Adrenal gland (tissue), 12 donors: ENCODE data around the gene CELSR2. TPM values are rescaled to one million over a fixed set of nuclear protein-coding genes. Genes with fewer than 3 reads are reported as not detected.

Experiments
- DNase-seq, 7 donors: peaks; one replicate each; pipeline ENCODE4 v3.0.0-alpha.2; 2019 to 2020
- H3K27ac ChIP-seq, 5 donors: fragments of 200-600 bp; sonication (generic) in 4 of 5; 1 replicate in 3 of 5; 2 replicates in 2 of 5; pipeline versions ENCODE4 v1.5.1 to v1.8.0; 2016 to 2020; ENCODE audit warnings: mild to moderate bottlenecking in 1 of 5
- H3K27me3 ChIP-seq: fragments of 200-600 bp; 2 replicates; pipeline ENCODE4 v1.8.0; 2021
- H3K36me3 ChIP-seq, 2 donors: fragments of 200-600 bp; replicated peaks in 1 of 2; 1 replicate in 1 of 2; 2 replicates in 1 of 2; pipeline versions ENCODE4 v1.5.1 to v1.8.0; 2018 to 2022
- H3K4me1 ChIP-seq, 2 donors: fragments of 200-600 bp; replicated peaks in 1 of 2; 1 replicate in 1 of 2; 2 replicates in 1 of 2; pipeline versions ENCODE4 v1.5.1 to v1.8.0; 2018 to 2021
- H3K4me3 ChIP-seq, 4 donors: fragments of 200-600 bp; sonication (generic) in 3 of 4; one replicate each; pipeline ENCODE4 v1.5.1; 2016 to 2018
- H3K9me3 ChIP-seq, 3 donors: fragments of 200-600 bp; sonication (generic) in 1 of 3; replicated peaks in 1 of 3; 1 replicate in 2 of 3; 2 replicates in 1 of 3; pipeline versions ENCODE4 v1.5.1 to v1.8.0; 2016 to 2021
- CTCF ChIP-seq, 6 experiments: fragments of 450-650 bp in 4 of 6; fragments of 200-600 bp in 2 of 6; sonication (generic) in 1 of 6; IDR thresholded peaks; 1 replicate in 5 of 6; 2 replicates in 1 of 6; pipeline versions ENCODE4 v1.5.1 to v1.8.0; 2016 to 2021; ENCODE audit warnings: antibody characterized with exemption in 6 of 6, mild to moderate bottlenecking in 2 of 6, moderate library complexity in 1 of 6
- POLR2A ChIP-seq, 2 donors: fragments of 450-650 bp; IDR thresholded peaks; one replicate each; pipeline ENCODE4 v1.6.1; 2017; ENCODE audit warnings: antibody characterized with exemption in 2 of 2, mild to moderate bottlenecking in 2 of 2, moderate library complexity in 1 of 2
- WGBS, 4 donors: extraction: QIAGEN DNeasy Blood & Tissue Kit in 2 of 4; methylation state at CpG; one replicate each; pipeline versions ENCODE4 v1.1.5 to v1.1.7; 2013 to 2017; 5-methylcytosine and 5-hydroxymethylcytosine counted together
- intact Hi-C, 2 donors: fragments of 100-400 bp; cut with DNase I; formaldehyde crosslinking; loops; one replicate each; pipeline versions ENCODE4 v1.14.1 to v1.15.0; 2022 to 2023
- polyA plus RNA-seq, 3 donors: library from polyadenylated mRNA; stranded (reverse); fragments of 200-250 nt in 2 of 3; fragments of 350-450 nt in 1 of 3; fragmentation: Illumina TruSeq in 1 of 3; extraction: RNeasy Lipid Tissue Mini Kit (QIAGEN cat#74804) in 1 of 3; gene quantifications; one replicate each; pipeline ENCODE4 v1.2.3, GENCODE V29; 2013 to 2014
- total RNA-seq, 9 donors: library from RNA; depleted of rRNA in 4 of 9; stranded (reverse); fragments of >200 nt in 4 of 9; fragments of 120-200 nt in 1 of 9; fragmentation: NEBNext Ultra II Directional in 1 of 9; extraction: Animal tissue kit (Norgen Biotek cat#: 25700) in 1 of 9; gene quantifications; one replicate each; pipeline versions ENCODE4 v1.1.0 to v1.2.4, GENCODE V29; 2013 to 2023
- donor health status: healthy with polysubstance abuse.
- donor health status: Bipolar disorder and iron deficiency.
- donor health status: DM: yes; HTN: yes; CAD: no.
- donor health status: DM: no; HTN: no; CAD: no.
- donor health status: DM: no; HTN: no; CAD: no.
- donor health status: DM: yes; HTN: yes; CAD: no.

CELSR2 gene
- total and polyA plus RNA-seq, 12 donors, result 0.89 to 9.1 (median 5.1) TPM

DNA sequence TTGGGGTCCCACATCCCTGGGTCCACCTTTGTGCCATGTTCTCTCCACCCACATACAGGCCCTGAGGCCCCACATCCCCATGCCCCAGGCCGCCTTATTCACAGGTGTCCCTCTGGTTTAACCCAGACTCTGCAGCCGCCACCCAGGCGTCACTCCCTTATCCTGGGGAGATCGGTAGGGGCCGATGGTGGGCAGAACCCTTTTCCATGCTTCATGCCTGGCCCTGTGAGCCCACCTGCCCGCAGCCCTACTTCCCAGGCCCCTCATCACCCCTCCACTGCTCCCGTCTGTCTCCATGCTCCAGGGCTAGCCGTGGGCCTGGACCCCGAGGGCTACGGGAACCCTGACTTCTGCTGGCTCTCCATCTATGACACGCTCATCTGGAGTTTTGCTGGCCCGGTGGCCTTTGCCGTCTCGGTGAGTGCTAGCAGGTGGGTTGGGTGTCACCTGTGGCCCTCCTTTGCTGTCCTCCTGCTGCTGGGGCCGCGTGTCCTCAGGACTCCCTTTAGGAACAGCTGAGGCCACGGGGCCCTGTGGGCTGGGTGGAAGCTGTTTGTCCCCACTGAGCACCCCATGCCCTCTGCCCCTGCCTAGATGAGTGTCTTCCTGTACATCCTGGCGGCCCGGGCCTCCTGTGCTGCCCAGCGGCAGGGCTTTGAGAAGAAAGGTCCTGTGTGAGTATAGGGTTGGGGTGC lies 21.4 kb downstream of the CELSR2 start:
- no peak for TF ChIP-seq CTCF (IDR thresholded peaks at IDR 0.05)
- TF ChIP-seq POLR2A (IDR thresholded peaks at IDR 0.05), result no peak
- H3K36me3 ChIP-seq, result no peaks in the 10 kb centered on the region
- H3K27ac ChIP-seq, result no peak overlapping the region
- no peaks in the 10 kb centered on the region for H3K9me3 ChIP-seq
- intact Hi-C loops, result loop anchor here (5.0 to 10.0 kb wide), 2 partner anchors 127 to 264 kb away; partner anchors contain the start of genes GPR61 (in 2 of the 2) and SORT1 (in 1 of the 2)
- DNase-seq, result no peak
- H3K27me3 ChIP-seq, result no peaks in the 10 kb centered on the region
- no peak overlapping the region for H3K4me3 ChIP-seq
- WGBS, 4 donors, result 90 to 94% (median 94%) methylated on average over 17 to 20 of the region's 20 CpGs
- H3K4me1 ChIP-seq, result no peaks in the 10 kb centered on the region

GRCh38 chr1:109271458-109271857 lies 22.1 kb downstream of the CELSR2 start:
- DNase-seq, result no peak
- no peaks in the 10 kb centered on the region for H3K4me1 ChIP-seq
- TF ChIP-seq CTCF (IDR thresholded peaks at IDR 0.05), result no peak
- TF ChIP-seq POLR2A (IDR thresholded peaks at IDR 0.05), result no peak
- H3K27me3 ChIP-seq, result no peaks in the 10 kb centered on the region
- 76 to 92% (median 87%) methylated on average over 3 to 6 of the region's 6 CpGs for WGBS, 4 donors
- H3K9me3 ChIP-seq, result no peaks in the 10 kb centered on the region
- no peak overlapping the region for H3K27ac ChIP-seq
- no peak overlapping the region for H3K4me3 ChIP-seq
- intact Hi-C loops, result loop anchor here (5.0 to 10.0 kb wide), 2 partner anchors 126 to 263 kb away; partner anchors contain the start of genes GPR61 (in 2 of the 2) and SORT1 (in 1 of the 2)
- no peaks in the 10 kb centered on the region for H3K36me3 ChIP-seq

DNA sequence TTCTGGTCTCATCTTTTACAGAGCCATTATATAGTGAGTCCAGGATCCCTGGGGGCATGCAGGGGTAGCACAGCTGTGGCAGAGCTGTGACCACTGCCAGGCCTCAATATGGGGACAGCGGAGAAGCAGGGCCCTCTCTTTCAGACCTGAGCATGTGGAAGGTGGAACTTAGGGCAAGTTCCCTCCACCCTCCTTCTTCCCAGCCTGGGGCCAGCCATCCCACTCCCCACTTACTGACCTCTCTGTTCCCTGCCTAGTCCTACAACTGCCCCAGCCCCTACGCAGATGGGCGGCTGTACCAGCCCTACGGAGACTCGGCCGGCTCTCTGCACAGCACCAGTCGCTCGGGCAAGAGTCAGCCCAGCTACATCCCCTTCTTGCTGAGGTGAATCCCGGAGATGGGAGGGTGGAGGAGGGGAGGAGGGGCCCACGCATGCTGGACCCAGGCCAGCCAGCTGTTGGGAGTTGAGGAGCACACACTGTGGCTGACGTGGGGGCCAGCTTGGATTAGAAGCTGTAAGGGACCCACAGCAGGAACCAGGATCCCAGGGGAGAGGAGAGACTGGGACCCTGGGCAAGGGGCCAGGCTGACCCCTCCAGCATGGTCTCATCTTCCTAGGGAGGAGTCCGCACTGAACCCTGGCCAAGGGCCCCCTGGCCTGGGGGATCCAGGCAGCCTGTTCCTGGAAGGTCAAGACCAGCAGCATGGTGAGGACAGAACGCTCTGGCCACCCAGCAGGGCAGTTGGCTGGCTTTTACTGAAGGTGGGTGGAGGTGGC lies 22.9 kb downstream of the CELSR2 start:
- Histone ChIP-seq H3K9me3 (no peaks in the 10 kb centered on the region), H3K27ac (no peak overlapping the region), H3K27me3 (no peaks in the 10 kb centered on the region), H3K4me1 (peaks cover 0 to 2% of the 10 kb centered on the region in 2 donors), H3K4me3 (no peak overlapping the region), H3K36me3 (no peaks in the 10 kb centered on the region)
- peak in 1 of 7 donors; percentile 19 for DNase-seq
- 82 to 100% (median 86%) methylated on average over 3 to 13 of the region's 13 CpGs for WGBS, 4 donors
- intact Hi-C loops, result loop anchor here (5.0 to 10.0 kb wide), 2 partner anchors 125 to 263 kb away; partner anchors contain the start of genes GPR61 (in 2 of the 2) and SORT1 (in 1 of the 2)
- no peak for TF ChIP-seq POLR2A (IDR thresholded peaks at IDR 0.05)
- no peak for TF ChIP-seq CTCF (IDR thresholded peaks at IDR 0.05)
